Measurements from ENCODE around the gene ACTR3C.
"Not testable (repeated sequence)": the region's sequence is repeated elsewhere in the genome, so short reads cannot be mapped to it uniquely, and the experiment has no call there.

ACTR3C gene

GRCh38 chr7:150312649-150313366 is 10.5 kb downstream of the ACTR3C start:
- not testable (repeated sequence) for DNase-seq

- DNase-seq, result no peak
Observed at GRCh38 chr7:150311711-150312110, 11.6 kb downstream of the ACTR3C start.

- no peak for DNase-seq
Observed at GRCh38 chr7:150311146-150311545, 12.2 kb downstream of the ACTR3C start.

GRCh38 chr7:150308575-150308974 is 14.8 kb downstream of the ACTR3C start:
- no peak for DNase-seq

GRCh38 chr7:150307904-150308303 is 15.4 kb downstream of the ACTR3C start:
- no peak for DNase-seq

GRCh38 chr7:150307129-150307528 is 16.2 kb downstream of the ACTR3C start:
- no peak for DNase-seq

GRCh38 chr7:150306377-150306776 is 17.0 kb downstream of the ACTR3C start:
- not testable (repeated sequence) for DNase-seq

GRCh38 chr7:150305903-150306284 is 17.5 kb downstream of the ACTR3C start:
- not testable (repeated sequence) for DNase-seq

GRCh38 chr7:150305259-150305902 is 18.0 kb downstream of the ACTR3C start:
- not testable (repeated sequence) for DNase-seq

- DNase-seq, result not testable (repeated sequence)
Observed at GRCh38 chr7:150304499-150305258, 18.7 kb downstream of the ACTR3C start.

GRCh38 chr7:150302908-150303310 is 20.4 kb downstream of the ACTR3C start:
- not testable (repeated sequence) for DNase-seq

GRCh38 chr7:150297978-150298377 is 25.4 kb downstream of the ACTR3C start:
- not testable (repeated sequence) for DNase-seq

GRCh38 chr7:150296802-150297201 is 26.5 kb downstream of the ACTR3C start:
- not testable (repeated sequence) for DNase-seq

GRCh38 chr7:150295614-150296013 is 27.7 kb downstream of the ACTR3C start:
- DNase-seq, result not testable (repeated sequence)

- not testable (repeated sequence) for DNase-seq
Observed at GRCh38 chr7:150295027-150295426, 28.3 kb downstream of the ACTR3C start.

GRCh38 chr7:150290317-150290716 is 33.0 kb downstream of the ACTR3C start:
- not testable (repeated sequence) for DNase-seq

- not testable (repeated sequence) for DNase-seq
Observed at GRCh38 chr7:150288816-150289215, 34.5 kb downstream of the ACTR3C start.

GRCh38 chr7:150287815-150288214 is 35.5 kb downstream of the ACTR3C start:
- not testable (repeated sequence) for DNase-seq

- DNase-seq, result not testable (repeated sequence)
Observed at GRCh38 chr7:150285849-150286754, 37.2 kb downstream of the ACTR3C start.

- not testable (repeated sequence) for DNase-seq
Observed at GRCh38 chr7:150283608-150284007, 39.7 kb downstream of the ACTR3C start.

GRCh38 chr7:150283111-150283510 is 40.2 kb downstream of the ACTR3C start:
- DNase-seq, result not testable (repeated sequence)

- DNase-seq, result not testable (repeated sequence)
Observed at GRCh38 chr7:150281681-150282403, 41.5 kb downstream of the ACTR3C start.

All from T1000 (cell line).